ENCODE data around the gene KCP.
"Not testable (repeated sequence)": the region's sequence is repeated elsewhere in the genome, so short reads cannot be mapped to it uniquely, and the experiment has no call there.

Gene KCP

DNA sequence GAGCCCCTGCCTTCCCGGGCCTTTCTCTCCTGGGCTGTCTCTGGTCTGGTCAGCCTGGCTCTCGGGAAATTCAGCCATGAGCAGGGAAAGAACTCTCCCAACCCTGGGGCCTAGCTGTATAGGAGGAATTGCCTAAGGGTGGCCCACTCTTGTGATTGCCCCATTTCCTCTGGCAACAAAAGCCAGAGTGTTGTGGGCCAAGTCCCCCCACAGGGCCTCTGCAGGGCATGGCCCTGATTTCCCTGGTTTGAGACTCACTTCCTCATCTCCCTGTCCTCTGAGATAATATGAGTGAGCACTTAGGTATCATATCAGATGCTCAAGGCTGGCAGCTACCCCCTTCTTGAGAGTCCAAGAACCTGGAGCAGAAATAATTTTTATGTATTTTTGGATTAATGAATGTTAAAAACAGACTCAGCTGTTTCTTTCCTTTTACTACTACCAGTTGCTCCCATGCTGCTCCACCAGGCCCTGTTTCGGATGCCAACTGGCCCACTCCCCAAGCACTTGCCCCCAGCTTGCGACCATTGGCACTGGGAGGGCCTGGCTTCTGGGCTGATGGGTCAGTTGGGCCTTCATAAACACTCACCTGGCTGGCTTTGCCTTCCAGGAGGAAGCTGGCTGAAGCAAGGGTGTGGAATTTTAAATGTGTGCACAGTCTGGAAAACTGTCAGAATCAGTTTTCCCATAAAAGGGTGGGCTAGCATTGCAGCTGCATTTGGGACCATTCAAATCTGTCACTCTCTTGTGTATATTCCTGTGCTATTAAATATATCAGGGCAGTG is 38.7 kb upstream of the KCP start:
- TF ChIP-seq, protein P1, sequence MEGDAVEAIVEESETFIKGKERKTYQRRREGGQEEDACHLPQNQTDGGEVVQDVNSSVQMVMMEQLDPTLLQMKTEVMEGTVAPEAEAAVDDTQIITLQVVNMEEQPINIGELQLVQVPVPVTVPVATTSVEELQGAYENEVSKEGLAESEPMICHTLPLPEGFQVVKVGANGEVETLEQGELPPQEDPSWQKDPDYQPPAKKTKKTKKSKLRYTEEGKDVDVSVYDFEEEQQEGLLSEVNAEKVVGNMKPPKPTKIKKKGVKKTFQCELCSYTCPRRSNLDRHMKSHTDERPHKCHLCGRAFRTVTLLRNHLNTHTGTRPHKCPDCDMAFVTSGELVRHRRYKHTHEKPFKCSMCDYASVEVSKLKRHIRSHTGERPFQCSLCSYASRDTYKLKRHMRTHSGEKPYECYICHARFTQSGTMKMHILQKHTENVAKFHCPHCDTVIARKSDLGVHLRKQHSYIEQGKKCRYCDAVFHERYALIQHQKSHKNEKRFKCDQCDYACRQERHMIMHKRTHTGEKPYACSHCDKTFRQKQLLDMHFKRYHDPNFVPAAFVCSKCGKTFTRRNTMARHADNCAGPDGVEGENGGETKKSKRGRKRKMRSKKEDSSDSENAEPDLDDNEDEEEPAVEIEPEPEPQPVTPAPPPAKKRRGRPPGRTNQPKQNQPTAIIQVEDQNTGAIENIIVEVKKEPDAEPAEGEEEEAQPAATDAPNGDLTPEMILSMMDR (IDR thresholded peaks at IDR 0.05; ENCODE audit: insufficient read depth, low read depth, low read length, missing control alignments) = no peak
- no peak overlapping the region for H3K4me3 ChIP-seq (ENCODE audit: low read length)
- no peak for DNase-seq (ENCODE audit: low read depth)

DNA sequence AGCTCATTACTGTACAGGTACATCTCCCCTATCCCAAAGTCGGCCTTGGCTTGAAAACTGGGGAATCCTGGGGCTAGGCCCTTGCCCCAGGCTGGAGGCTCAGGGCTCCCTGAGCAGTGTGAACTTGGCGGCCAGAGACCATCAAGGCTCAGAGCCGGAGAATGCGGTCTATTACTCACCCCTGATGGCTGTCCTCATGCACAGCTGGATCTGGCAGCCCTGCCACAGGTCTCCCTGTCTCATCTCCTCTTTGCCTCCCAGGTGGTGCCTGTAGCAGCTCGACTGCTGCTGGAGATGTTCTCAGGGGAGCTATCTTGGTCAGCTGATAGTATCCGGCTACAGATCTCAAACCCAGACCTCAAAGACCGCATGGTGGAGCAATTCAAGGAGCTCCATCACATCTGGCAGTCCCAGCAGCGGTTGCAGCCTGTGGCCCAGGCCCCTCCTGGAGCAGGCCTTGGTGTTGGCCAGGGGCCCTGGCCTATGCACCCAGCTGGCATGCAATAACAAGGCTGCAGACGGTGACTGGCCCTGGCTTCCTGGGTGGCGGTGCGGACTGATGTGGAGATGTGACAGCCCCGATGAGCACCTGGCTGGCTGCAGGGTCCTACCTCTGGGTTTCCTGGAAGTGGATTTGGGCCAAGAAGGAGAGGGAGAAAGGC is 37.9 kb upstream of the KCP start:
- no peak for DNase-seq (ENCODE audit: low read depth)
- no peak overlapping the region for H3K4me3 ChIP-seq (ENCODE audit: low read length)
- TF ChIP-seq, protein P1 (IDR thresholded peaks at IDR 0.05; ENCODE audit: insufficient read depth, low read depth, low read length, missing control alignments) = no peak

DNA sequence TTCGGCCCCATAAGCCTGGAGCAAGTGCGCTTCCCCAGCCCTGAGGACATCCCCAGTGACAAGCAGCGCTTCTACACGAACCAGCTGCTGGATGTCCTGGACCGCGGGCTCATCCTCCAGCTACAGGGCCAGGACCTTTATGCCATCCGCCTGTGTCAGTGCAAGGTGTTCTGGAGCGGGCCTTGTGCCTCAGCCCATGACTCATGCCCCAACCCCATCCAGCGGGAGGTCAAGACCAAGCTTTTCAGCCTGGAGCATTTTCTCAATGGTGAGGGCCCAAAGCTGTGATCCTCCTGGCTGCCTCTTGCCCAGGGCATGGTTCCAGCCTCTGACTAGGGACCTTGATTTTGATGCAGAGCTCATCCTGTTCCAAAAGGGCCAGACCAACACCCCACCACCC is 37.3 kb upstream of the KCP start:
- TF ChIP-seq, protein P1 (IDR thresholded peaks at IDR 0.05; ENCODE audit: insufficient read depth, low read depth, low read length, missing control alignments) = no peak
- H3K4me3 ChIP-seq (ENCODE audit: low read length) = no peak overlapping the region
- DNase-seq (ENCODE audit: low read depth) = peak; percentile 28

DNA sequence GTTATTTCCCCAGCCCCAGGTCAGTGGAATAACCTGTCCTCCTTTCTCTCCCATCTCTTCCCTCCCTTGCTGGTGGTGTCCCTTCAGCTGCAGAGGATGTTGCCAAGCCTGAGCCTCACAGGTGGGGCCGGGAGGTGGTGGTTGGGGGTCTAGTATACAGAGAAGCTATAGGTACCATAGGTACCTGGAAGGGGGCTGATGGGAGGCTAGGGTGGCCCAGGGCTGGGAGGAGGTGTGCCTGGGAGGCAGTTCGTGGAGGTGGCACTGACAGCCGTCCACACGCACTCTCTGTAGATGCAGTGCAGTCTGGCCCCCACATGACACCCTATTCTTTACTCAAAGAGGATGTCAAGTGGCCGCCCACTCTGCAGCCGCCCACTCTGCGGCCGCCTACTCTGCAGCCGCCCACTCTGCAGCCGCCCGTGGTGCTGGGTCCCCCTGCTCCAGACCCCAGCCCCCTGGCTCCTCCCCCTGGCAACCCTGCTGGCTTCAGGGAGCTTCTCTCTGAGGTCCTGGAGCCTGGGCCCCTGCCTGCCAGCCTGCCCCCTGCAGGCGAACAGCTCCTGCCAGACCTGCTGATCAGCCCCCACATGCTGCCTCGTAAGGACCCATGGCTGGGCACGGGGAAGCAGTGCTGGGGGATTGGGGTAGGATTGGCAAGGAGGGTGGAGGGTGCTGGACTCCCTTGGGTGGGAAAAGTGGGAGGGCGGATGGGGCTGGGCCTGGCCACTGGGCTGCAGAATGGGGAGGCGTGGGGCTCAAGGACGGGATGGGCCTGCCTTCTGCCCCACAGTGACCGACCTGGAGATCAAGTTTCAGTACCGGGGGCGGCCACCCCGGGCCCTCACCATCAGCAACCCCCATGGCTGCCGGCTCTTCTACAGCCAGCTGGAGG is 36.7 kb upstream of the KCP start:
- DNase-seq (ENCODE audit: low read depth) = no peak
- TF ChIP-seq, protein P1 (IDR thresholded peaks at IDR 0.05; ENCODE audit: insufficient read depth, low read depth, low read length, missing control alignments) = peak; percentile 8
- no peak overlapping the region for H3K4me3 ChIP-seq (ENCODE audit: low read length)

DNA sequence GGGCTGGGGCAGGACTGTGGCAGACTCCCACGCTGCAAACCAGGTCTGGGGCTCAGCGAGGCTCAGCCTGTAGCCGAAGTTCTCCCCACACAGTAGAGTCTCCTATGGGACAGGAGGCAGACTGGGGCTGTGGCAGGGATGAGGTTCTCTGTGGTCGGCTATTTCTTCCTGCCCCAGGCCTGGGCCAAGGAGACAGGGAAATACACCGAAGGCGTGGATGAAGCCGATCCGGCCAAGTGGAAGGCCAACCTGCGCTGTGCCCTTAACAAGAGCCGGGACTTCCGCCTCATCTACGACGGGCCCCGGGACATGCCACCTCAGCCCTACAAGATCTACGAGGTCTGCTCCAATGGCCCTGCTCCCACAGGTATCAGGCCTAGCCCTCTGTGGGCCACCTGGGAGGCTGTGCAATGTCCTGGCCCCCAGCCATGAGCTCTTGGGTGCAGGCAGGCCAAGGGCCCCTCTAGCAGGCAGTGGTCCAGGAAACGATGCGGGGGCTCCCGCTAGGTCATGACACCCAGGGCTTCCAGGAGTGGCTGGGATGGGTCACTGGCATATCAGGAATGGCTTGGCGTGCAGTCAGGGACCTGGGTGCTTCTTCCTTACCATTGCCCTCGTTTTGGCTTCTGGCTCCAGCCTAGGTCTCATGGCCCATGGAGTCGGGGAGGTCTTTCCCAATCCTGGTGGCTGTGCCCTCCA is 35.3 kb upstream of the KCP start:
- TF ChIP-seq, protein P1 (IDR thresholded peaks at IDR 0.05; ENCODE audit: insufficient read depth, low read depth, low read length, missing control alignments) = no peak
- no peak for DNase-seq (ENCODE audit: low read depth)
- H3K4me3 ChIP-seq (ENCODE audit: low read length) = no peak overlapping the region

DNA sequence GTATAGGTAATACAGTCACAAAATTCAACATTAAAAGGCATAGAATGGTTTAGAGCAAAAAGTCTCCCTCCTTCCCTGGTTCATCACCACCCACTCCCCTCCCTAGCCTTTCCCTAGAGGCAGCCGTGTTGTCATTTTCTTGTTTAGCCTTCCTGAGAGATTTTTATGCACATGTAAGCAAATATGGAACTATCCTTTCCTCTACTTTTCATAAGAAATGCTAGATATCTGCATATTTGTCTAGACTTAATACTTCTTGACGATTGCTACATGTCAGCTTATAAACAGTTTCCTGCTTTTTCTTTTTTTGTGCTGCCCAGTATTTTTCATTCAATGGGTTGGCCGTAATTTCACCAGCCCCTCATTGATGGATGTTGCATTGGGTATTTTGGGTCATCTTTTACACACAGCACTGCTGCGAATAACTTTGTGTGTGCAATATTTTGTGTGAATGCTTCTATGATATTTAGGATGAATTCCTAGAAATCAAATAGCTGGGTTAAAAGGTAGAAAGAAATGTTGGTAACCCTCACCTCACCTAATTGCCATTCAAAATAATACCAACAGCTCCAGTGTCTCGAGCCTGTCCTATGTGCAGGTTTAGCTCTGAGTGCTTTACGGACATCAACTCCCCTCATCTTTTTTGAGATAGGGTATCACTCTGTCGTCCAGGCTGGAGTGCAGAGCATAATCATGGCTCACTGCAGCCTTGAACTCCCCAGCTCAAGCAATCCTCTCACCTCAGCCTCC is 34.2 kb upstream of the KCP start:
- TF ChIP-seq, protein P1 (IDR thresholded peaks at IDR 0.05; ENCODE audit: insufficient read depth, low read depth, low read length, missing control alignments) = no peak
- no peak for DNase-seq (ENCODE audit: low read depth)
- no peak overlapping the region for H3K4me3 ChIP-seq (ENCODE audit: low read length)

DNA sequence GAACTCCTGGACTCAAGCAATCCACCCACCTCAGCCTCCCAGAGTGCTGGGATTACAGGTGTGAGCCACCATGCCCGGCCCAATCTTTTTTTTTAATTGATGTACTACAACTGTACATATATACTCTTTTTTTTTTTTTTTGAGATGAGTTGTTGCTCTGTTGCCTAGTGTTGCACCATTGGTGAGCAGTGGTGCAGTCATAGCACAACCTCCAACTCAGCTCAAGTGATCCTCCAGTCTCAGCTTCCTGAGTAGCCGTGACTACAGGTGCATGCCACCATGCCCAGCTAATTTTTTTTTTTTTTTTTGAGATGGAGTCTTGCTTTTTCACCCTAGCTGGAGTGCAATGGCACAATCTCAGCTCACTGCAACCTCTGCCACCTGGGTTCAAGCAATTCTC is 32.7 kb upstream of the KCP start:
- DNase-seq (ENCODE audit: low read depth); H3K4me3 ChIP-seq (ENCODE audit: low read length): not testable (repeated sequence)

Measured in epithelial cell of esophagus (primary cell).